BLaER1 (cell line): Measurements from ENCODE around the gene ARID3B.
A peak's percentile ranks its signal among the peaks of the same experiment; 100 is the strongest.
"Not testable (repeated sequence)": the region's sequence is repeated elsewhere in the genome, so short reads cannot be mapped to it uniquely, and the experiment has no call there.

Experiments
- H3K27ac ChIP-seq: shearing (Covaris generic); formaldehyde crosslinking; 2 replicates; pipeline ENCODE4 v1.8.1; 2022
- H3K27me3 ChIP-seq: shearing (Covaris generic); formaldehyde crosslinking; 2 replicates; pipeline ENCODE4 v1.8.1; 2022
- H3K36me3 ChIP-seq: shearing (Covaris generic); formaldehyde crosslinking; 2 replicates; pipeline ENCODE4 v1.8.1; 2022
- H3K4me1 ChIP-seq: shearing (Covaris generic); formaldehyde crosslinking; 2 replicates; pipeline ENCODE4 v1.8.1; 2022
- H3K4me2 ChIP-seq: shearing (Covaris generic); formaldehyde crosslinking; 2 replicates; pipeline ENCODE4 v1.8.1; 2022
- H3K4me3 ChIP-seq: shearing (Covaris generic); formaldehyde crosslinking; 2 replicates; pipeline ENCODE4 v1.8.1; 2022
- H3K9ac ChIP-seq: shearing (Covaris generic); formaldehyde crosslinking; 2 replicates; pipeline ENCODE4 v1.8.1; 2022
- H3K9me3 ChIP-seq: shearing (Covaris generic); formaldehyde crosslinking; 2 replicates; pipeline ENCODE4 v1.8.1; 2022
- H4K20me1 ChIP-seq: shearing (Covaris generic); formaldehyde crosslinking; 2 replicates; pipeline ENCODE4 v1.8.1; 2022
- Cebpa-rat ChIP-seq: shearing (Covaris generic); IDR thresholded peaks from 2 replicates; pipeline ENCODE4 v1.8.1; 2022

ARID3B gene

GRCh38 chr15:74531144-74531811, 9.7 kb upstream of the ARID3B start:
- no peak for TF ChIP-seq Cebpa-rat
- Histone ChIP-seq H3K4me1 (peaks cover 9% of the 10 kb centered on the region), H3K36me3 (no peaks in the 10 kb centered on the region), H3K4me2 (no peak overlapping the region), H3K9ac (no peak overlapping the region), H3K27me3 (no peaks in the 10 kb centered on the region), H4K20me1 (no peaks in the 10 kb centered on the region), H3K9me3 (no peaks in the 10 kb centered on the region), H3K27ac (no peak overlapping the region), H3K4me3 (no peak overlapping the region)

- no peak overlapping the region for H3K4me2 ChIP-seq
- H3K36me3 ChIP-seq, result no peaks in the 10 kb centered on the region
- H3K4me1 ChIP-seq, result peaks cover 12% of the 10 kb centered on the region
- no peak for TF ChIP-seq Cebpa-rat
- no peak overlapping the region for H3K27ac ChIP-seq
- no peaks in the 10 kb centered on the region for H3K9me3 ChIP-seq
- no peaks in the 10 kb centered on the region for H3K27me3 ChIP-seq
- no peaks in the 10 kb centered on the region for H4K20me1 ChIP-seq
- no peak overlapping the region for H3K4me3 ChIP-seq
- no peak overlapping the region for H3K9ac ChIP-seq
Measured at GRCh38 chr15:74535388-74536084, 5.5 kb upstream of the ARID3B start.

GRCh38 chr15:74537736-74538135, 3.3 kb upstream of the ARID3B start:
- Histone ChIP-seq H3K27me3 (peaks cover 16% of the 10 kb centered on the region; the same call in 1 of the 2 replicates), H3K4me3 (no peak overlapping the region), H3K4me1 (peaks cover 25% of the 10 kb centered on the region), H4K20me1 (peaks cover 13% of the 10 kb centered on the region), H3K27ac (no peak overlapping the region), H3K9ac (no peak overlapping the region), H3K4me2 (no peak overlapping the region), H3K9me3 (no peaks in the 10 kb centered on the region), H3K36me3 (no peaks in the 10 kb centered on the region)
- TF ChIP-seq Cebpa-rat, result no peak

GRCh38 chr15:74539521-74539920, 1.5 kb upstream of the ARID3B start:
- Histone ChIP-seq H3K9ac (peak overlapping the region; percentile 86), H4K20me1 (peaks cover 31% of the 10 kb centered on the region), H3K4me2 (peak overlapping the region; percentile 90), H3K4me1 (peaks cover 33% of the 10 kb centered on the region), H3K27me3 (peaks cover 17% of the 10 kb centered on the region; the same call in 1 of the 2 replicates), H3K4me3 (peak overlapping the region; percentile 92)
- not testable (repeated sequence) for H3K9me3 ChIP-seq, H3K27ac ChIP-seq, H3K36me3 ChIP-seq

GRCh38 chr15:74540161-74540760, 759 bp upstream of the ARID3B start:
- Histone ChIP-seq H3K9me3 (no peaks in the 10 kb centered on the region), H3K27ac (peak overlapping the region; percentile 76), H3K4me3 (peak overlapping the region; percentile 92), H3K4me2 (peak overlapping the region; percentile 90), H3K4me1 (peaks cover 36% of the 10 kb centered on the region), H3K36me3 (peaks cover 11% of the 10 kb centered on the region; the same call in 1 of the 2 replicates), H3K27me3 (peaks cover 17% of the 10 kb centered on the region; the same call in 1 of the 2 replicates), H4K20me1 (peaks cover 38% of the 10 kb centered on the region), H3K9ac (peak overlapping the region; percentile 86)
- no peak for TF ChIP-seq Cebpa-rat

GRCh38 chr15:74541494-74542165, 610 bp downstream of the ARID3B start:
- peaks cover 11% of the 10 kb centered on the region; the same call in 1 of the 2 replicates for H3K36me3 ChIP-seq
- H3K4me1 ChIP-seq, result peaks cover 50% of the 10 kb centered on the region
- peaks cover 17% of the 10 kb centered on the region; the same call in 1 of the 2 replicates for H3K27me3 ChIP-seq
- H4K20me1 ChIP-seq, result peaks cover 52% of the 10 kb centered on the region
- peak overlapping the region; percentile 75; the same call in 1 of the 2 replicates for H3K27ac ChIP-seq
- TF ChIP-seq Cebpa-rat, result no peak
- peak overlapping the region; percentile 92 for H3K4me3 ChIP-seq
- H3K9ac ChIP-seq, result peak overlapping the region; percentile 80
- H3K9me3 ChIP-seq, result no peaks in the 10 kb centered on the region
- peak overlapping the region; percentile 99 for H3K4me2 ChIP-seq

- no peak overlapping the region for H3K27ac ChIP-seq
Measured at GRCh38 chr15:74542166-74543042, 1.4 kb downstream of the ARID3B start.

GRCh38 chr15:74543043-74543422, 2.0 kb downstream of the ARID3B start:
- no peak overlapping the region for H3K27ac ChIP-seq
- H4K20me1 ChIP-seq, result peaks cover 65% of the 10 kb centered on the region
- TF ChIP-seq Cebpa-rat, result no peak
- H3K27me3 ChIP-seq, result peaks cover 17% of the 10 kb centered on the region; the same call in 1 of the 2 replicates
- no peak overlapping the region for H3K9ac ChIP-seq
- peaks cover 13% of the 10 kb centered on the region; the same call in 1 of the 2 replicates for H3K36me3 ChIP-seq
- no peaks in the 10 kb centered on the region for H3K9me3 ChIP-seq
- H3K4me1 ChIP-seq, result peaks cover 64% of the 10 kb centered on the region
- H3K4me3 ChIP-seq, result no peak overlapping the region
- H3K4me2 ChIP-seq, result no peak overlapping the region

More at GRCh38 chr15:74542166-74543042, 1.4 kb downstream of the ARID3B start:
- peaks cover 17% of the 10 kb centered on the region; the same call in 1 of the 2 replicates for H3K27me3 ChIP-seq
- peak overlapping the region; percentile 92 for H3K4me3 ChIP-seq
- H3K9ac ChIP-seq, result no peak overlapping the region
- H3K36me3 ChIP-seq, result peaks cover 11% of the 10 kb centered on the region; the same call in 1 of the 2 replicates
- no peak for TF ChIP-seq Cebpa-rat
- H4K20me1 ChIP-seq, result peaks cover 59% of the 10 kb centered on the region
- H3K4me2 ChIP-seq, result peak overlapping the region; percentile 99
- H3K9me3 ChIP-seq, result no peaks in the 10 kb centered on the region
- peaks cover 58% of the 10 kb centered on the region for H3K4me1 ChIP-seq

- no peak overlapping the region for H3K4me2 ChIP-seq
- peaks cover 19% of the 10 kb centered on the region; the same call in 1 of the 2 replicates for H3K36me3 ChIP-seq
- no peaks in the 10 kb centered on the region for H3K9me3 ChIP-seq
- H3K27me3 ChIP-seq, result peaks cover 17% of the 10 kb centered on the region; the same call in 1 of the 2 replicates
- no peak overlapping the region for H3K27ac ChIP-seq
- no peak for TF ChIP-seq Cebpa-rat
- no peak overlapping the region for H3K4me3 ChIP-seq
- no peak overlapping the region for H3K9ac ChIP-seq
- peaks cover 71% of the 10 kb centered on the region for H4K20me1 ChIP-seq
- H3K4me1 ChIP-seq, result peaks cover 65% of the 10 kb centered on the region
Measured at GRCh38 chr15:74543583-74543982, 2.6 kb downstream of the ARID3B start.
